SK-N-MC (cell line): ENCODE data around the gene USP50.
"Not testable (repeated sequence)": the region's sequence is repeated elsewhere in the genome, so short reads cannot be mapped to it uniquely, and the experiment has no call there.

ENCODE experiments used
- EZH2 ChIP-seq: fragments of 200-600 bp; sonication (generic); IDR thresholded peaks from one replicate; pipeline ENCODE4 v1.6.1; 2017; ENCODE audit warnings: antibody characterized with exemption
- FOXP2 ChIP-seq: optimal IDR thresholded peaks from 2 replicates; pipeline ENCODE3; 2011; ENCODE audit warnings: mild to moderate bottlenecking, moderate library complexity; ENCODE audit not compliant: insufficient read depth; ENCODE audit errors: extremely low read length, control extremely low read depth
- POLR2AphosphoS5 ChIP-seq: IDR thresholded peaks from 2 replicates; pipeline ENCODE4 v1.6.1; 2012; ENCODE audit warnings: mild to moderate bottlenecking, low read depth, low read length, borderline replicate concordance

DNA sequence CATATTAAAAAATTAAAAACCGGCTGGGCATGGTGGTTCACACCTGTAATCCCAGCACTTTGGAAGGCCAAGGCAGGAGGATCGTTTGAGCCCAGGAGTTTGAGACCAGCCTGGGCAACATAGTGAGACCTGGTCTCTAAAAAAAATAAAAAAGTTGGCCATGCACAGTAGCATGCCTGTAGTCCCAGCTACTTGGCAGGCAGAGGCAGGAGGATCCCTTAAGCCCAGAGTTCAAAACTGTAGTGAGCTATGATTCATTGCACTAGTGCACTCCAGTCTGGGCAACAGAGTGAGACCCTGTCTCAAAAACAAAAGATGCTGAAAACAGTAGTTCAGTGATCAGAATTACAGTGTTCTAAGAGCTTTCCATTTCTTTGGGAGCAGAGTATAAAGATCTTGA, 40.8 kb downstream of the USP50 start:
- not testable (repeated sequence) for TF ChIP-seq EZH2, POLR2AphosphoS5, FOXP2
